Thoracic aorta (tissue), 2 donors: ENCODE measurements around the gene CYP19A1. TPM values are rescaled to one million over a fixed set of nuclear protein-coding genes. Genes with fewer than 3 reads are reported as not detected.
A peak's percentile ranks its signal among the peaks of the same experiment; 100 is the strongest.

Source experiments
- ATAC-seq: fragments of 150-250 bp; one replicate; pipeline ENCODE4 v1.8.0; 2017; ENCODE audit warnings: low read depth; ENCODE audit not compliant: insufficient number of reproducible peaks, low FRiP score
- DNase-seq: peaks from one replicate; pipeline ENCODE4 v3.0.0-alpha.2; 2020; ENCODE audit warnings: low spot score
- H3K27ac ChIP-seq, 2 donors: fragments of 200-600 bp; sonication (generic); 1 replicate in 1 of 2; 2 replicates in 1 of 2; pipeline ENCODE4 v1.5.1; 2016; ENCODE audit warnings: mild to moderate bottlenecking in 2 of 2, moderate library complexity in 2 of 2
- H3K27me3 ChIP-seq: fragments of 200-600 bp; sonication (generic); replicated peaks from 2 replicates; pipeline ENCODE4 v1.6.0; 2016; ENCODE audit warnings: mild to moderate bottlenecking; ENCODE audit not compliant: insufficient read depth
- H3K36me3 ChIP-seq: fragments of 200-600 bp; sonication (generic); one replicate; pipeline ENCODE4 v1.5.1; 2016
- H3K4me1 ChIP-seq, 2 donors: fragments of 200-600 bp; sonication (generic); 1 replicate in 1 of 2; 2 replicates in 1 of 2; pipeline versions ENCODE4 v1.5.1 to v1.6.0; 2016; ENCODE audit warnings: low read depth in 2 of 2, mild to moderate bottlenecking in 1 of 2; ENCODE audit not compliant: control insufficient read depth in 1 of 2
- H3K4me3 ChIP-seq: fragments of 200-600 bp; sonication (generic); 2 replicates; pipeline ENCODE4 v1.5.1; 2016; ENCODE audit warnings: mild to moderate bottlenecking
- H3K9me3 ChIP-seq: fragments of 200-600 bp; sonication (generic); 2 replicates; pipeline ENCODE4 v1.5.1; 2016
- CTCF ChIP-seq: fragments of 200-600 bp; sonication (generic); IDR thresholded peaks from one replicate; pipeline ENCODE4 v1.5.1; 2019; ENCODE audit warnings: antibody characterized with exemption
- total RNA-seq, 2 donors: library from RNA; depleted of rRNA; stranded (reverse); fragments of >200 nt; gene quantifications; one replicate each; pipeline versions ENCODE4 v1.1.0 to v1.2.3, GENCODE V29; 2016

CYP19A1 gene
- total RNA-seq, 2 donors from 2014 or later = 0.54 to 3.1 TPM

DNA sequence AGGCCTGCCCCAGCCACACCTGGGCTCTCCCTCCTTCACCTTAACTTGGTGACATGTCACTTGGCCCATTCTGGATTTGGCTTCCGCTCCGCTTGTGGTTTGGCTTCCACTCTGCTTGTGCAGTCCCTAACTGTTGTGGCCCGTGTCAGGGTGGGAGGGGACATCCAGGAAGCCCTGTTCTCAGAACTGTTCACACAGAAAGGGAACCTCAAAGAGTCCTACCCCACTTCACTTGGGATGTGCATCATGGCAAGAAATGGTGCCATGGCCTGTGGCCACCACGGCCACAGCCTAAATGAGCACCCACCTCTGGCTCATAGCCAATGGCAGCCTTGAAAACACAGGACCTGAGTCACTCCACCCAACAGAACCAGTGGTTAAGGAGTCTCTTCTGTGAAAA is 63.4 kb downstream of the CYP19A1 start:
- Histone ChIP-seq H3K27ac (no peak overlapping the region), H3K4me1 (no peaks in the 10 kb centered on the region)
- TF ChIP-seq CTCF = no peak

DNA sequence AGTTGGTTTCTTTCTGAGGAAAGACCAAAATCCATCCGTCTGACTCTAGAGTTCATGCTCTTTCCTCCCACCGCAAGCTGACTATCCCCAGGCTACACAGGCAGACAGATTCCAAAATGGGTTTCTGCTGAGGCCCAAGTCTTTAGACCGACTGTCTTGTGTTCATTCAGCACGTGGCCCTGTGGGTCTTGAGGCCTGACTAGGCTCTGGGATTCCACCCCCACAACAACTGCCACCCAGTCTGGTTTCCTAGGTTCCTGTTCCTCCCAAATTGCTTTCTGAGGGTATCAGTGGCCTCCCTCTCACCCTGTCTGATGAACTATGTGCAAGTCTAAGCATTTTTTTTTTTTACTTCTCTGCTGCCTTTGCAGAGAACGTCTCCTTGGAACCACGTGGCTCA is 67.7 kb downstream of the CYP19A1 start:
- no peak for ATAC-seq

More for the DNA sequence above, 63.4 kb downstream of the CYP19A1 start:
- H3K4me3 ChIP-seq = no peak overlapping the region
- no peaks in the 10 kb centered on the region for H3K9me3 ChIP-seq
- H3K27me3 ChIP-seq = no peaks in the 10 kb centered on the region
- H3K36me3 ChIP-seq = no peaks in the 10 kb centered on the region
- DNase-seq = no peak
- no peak for ATAC-seq

DNA sequence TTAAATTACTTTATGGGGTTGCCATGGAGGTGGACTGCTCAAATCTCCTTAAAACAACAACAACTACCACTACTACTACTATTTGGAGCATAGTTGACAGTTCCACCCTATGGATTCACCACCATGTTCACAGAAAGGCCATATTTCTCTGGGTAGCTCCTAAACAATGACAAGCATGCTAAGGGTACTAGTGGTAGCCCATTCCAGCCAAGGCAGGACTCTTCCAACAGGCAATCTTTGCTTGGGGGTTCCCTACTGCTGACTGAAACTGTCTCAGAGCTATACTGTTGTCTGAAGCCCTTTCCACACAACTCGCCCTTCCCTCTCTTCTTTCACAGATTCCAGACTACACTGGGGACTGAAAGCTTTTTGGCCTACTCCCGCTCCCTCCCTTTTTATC is 68.9 kb downstream of the CYP19A1 start:
- no peaks in the 10 kb centered on the region for H3K36me3 ChIP-seq
- TF ChIP-seq CTCF = no peak

More for the DNA sequence above, 67.7 kb downstream of the CYP19A1 start:
- TF ChIP-seq CTCF = no peak
- no peak overlapping the region for H3K4me3 ChIP-seq
- no peaks in the 10 kb centered on the region for H3K27me3 ChIP-seq
- no peaks in the 10 kb centered on the region for H3K36me3 ChIP-seq
- no peak overlapping the region for H3K27ac ChIP-seq
- no peak for DNase-seq
- H3K9me3 ChIP-seq = no peaks in the 10 kb centered on the region
- no peaks in the 10 kb centered on the region for H3K4me1 ChIP-seq

DNA sequence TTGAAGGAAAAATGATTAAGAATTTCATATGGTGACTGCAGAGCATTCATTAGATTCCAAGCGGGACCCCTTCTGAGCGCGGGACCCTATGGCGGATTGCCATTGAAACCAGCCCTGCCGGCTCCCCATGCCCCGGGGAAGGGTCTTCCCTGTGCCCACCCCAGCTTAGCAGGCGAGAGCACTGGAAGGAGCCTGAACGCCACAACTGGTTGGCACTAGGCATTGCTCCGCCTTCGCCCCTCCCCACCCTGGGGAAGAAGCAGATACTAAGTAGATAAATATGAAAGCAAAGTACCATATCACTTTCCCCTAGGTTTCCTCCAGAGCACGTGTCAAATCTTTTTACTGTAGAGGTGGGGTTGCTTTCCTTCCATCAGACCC is 70.7 kb downstream of the CYP19A1 start:
- ATAC-seq (no peak), DNase-seq (no peak)
- Histone ChIP-seq H3K36me3 (no peaks in the 10 kb centered on the region), H3K4me3 (peak overlapping the region; percentile 71), H3K27me3 (no peaks in the 10 kb centered on the region), H3K27ac (no peak overlapping the region), H3K9me3 (no peaks in the 10 kb centered on the region), H3K4me1 (no peaks in the 10 kb centered on the region)
- TF ChIP-seq CTCF = no peak

More for the DNA sequence above, 68.9 kb downstream of the CYP19A1 start:
- Histone ChIP-seq H3K4me1 (no peaks in the 10 kb centered on the region), H3K4me3 (no peak overlapping the region), H3K27me3 (no peaks in the 10 kb centered on the region), H3K27ac (no peak overlapping the region), H3K9me3 (no peaks in the 10 kb centered on the region)
- ATAC-seq (no peak), DNase-seq (no peak)

DNA sequence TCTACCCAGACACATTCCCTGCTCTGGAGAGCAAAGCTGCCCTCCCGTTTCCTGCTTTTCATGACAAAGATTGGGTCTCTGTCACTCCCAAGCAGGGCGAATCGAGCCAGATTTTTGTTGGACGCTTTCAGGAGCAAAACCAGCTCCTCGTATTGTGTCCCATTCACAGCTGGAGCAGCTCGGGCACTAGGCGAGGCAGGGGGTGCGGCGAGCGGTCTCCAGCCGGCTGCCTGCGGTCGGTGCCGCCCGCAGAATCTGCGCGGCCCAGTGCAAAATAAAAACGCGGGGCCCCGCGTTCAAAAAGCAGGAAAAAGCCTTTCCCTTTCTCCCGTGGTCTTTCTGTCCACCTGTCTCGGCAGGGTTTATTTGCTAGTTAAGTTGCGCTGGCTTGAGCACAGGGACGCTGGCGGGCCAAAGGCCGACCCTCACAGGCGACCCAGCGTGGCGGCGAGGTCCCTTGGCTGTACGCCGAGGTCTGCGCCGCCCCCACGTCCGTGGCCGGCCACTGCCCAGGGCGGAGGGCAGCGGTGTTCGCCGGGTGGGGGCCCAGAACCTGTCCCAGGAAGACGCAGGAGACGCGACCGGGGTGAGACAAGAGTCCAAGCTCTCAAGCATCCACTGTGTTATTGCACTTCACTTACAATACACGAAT is 71.2 kb downstream of the CYP19A1 start:
- H3K9me3 ChIP-seq = no peaks in the 10 kb centered on the region
- no peaks in the 10 kb centered on the region for H3K4me1 ChIP-seq
- no peaks in the 10 kb centered on the region for H3K36me3 ChIP-seq
- TF ChIP-seq CTCF = no peak
- DNase-seq (no peak), ATAC-seq (no peak)
- H3K27me3 ChIP-seq = no peaks in the 10 kb centered on the region
- H3K27ac ChIP-seq = peak overlapping the region in 1 of 2 donors; percentile 15
- H3K4me3 ChIP-seq = peak overlapping the region; percentile 71
